ENCODE results near the gene NIT1. TPM values are rescaled to one million over a fixed set of nuclear protein-coding genes. Genes with fewer than 3 reads are reported as not detected.

Gene NIT1
- total and polyA plus RNA-seq, 12 donors: 24.1 to 41.2 (median 32.1) TPM

DNA sequence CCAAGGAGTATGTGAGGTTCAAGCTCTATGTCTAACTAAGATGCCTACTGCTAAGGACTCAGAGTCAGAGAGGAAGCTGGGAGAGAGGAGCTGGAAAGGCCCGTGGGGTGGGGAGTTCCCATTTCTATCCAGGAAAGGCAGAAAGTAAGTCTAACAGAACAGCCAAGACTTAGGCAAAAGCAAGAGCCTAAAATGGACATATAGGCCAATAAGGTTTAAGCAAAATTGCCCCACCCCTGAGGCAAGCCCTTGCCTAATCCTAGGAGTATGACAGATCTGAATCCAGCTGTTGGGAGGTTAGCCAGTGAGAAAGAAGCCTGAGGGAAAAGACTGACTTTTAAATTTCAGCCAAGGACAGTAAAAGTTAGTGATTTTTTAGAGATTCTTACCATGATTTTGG is 21.4 kb upstream of the NIT1 start:
- ATAC-seq (peak in 7 of 8 donors; percentile 23 to 62 (median 39)), DNase-seq (peak in 1 of 2 donors; percentile 43)
- no peak for TF ChIP-seq CTCF (IDR thresholded peaks at IDR 0.05)
- Histone ChIP-seq H3K4me3 (no peak overlapping the region), H3K4me1 (peaks cover 7 to 43% (median 22%) of the 10 kb centered on the region in 9 donors), H3K9me3 (no peaks in the 10 kb centered on the region), H3K27me3 (no peaks in the 10 kb centered on the region), H3K27ac (peak overlapping the region in 7 of 10 donors; percentile 28 to 65 (median 56)), H3K36me3 (peaks cover 0 to 24% (median 8%) of the 10 kb centered on the region in 9 donors)
- 29% methylated on average over 1 of the region's 1 CpG for WGBS, 2 donors
- intact Hi-C loops (cut with DNase I): loop anchor here in 8 of 10 donors (2.0 to 10.0 kb wide), 10 partner anchors 36 to 369 kb away; partner anchors contain the start of genes USF1 (in 3 of the 8) and DEDD (in 1 of the 8)

GRCh38 chr1:161098210-161099068 is 19.5 kb upstream of the NIT1 start, which contains the start of gene KLHDC9:
Gene KLHDC9 (plus strand): TSS chr1:161098361. CDS start chr1:161098536, 175 bp downstream.
- WGBS, 2 donors: 14 to 17% methylated on average over 70 to 71 of the region's 71 CpGs
- DNase-seq: peak; percentile 70 to 77

GRCh38 chr1:161099090-161099802 is 18.7 kb upstream of the NIT1 start:
- DNase-seq (no peak), ATAC-seq (peak in 1 of 8 donors; percentile 12)
- H3K27me3 ChIP-seq: no peaks in the 10 kb centered on the region
- WGBS, 2 donors: 81 to 87% methylated on average over 9 of the region's 9 CpGs
- no peaks in the 10 kb centered on the region for H3K9me3 ChIP-seq
- peak overlapping the region in 2 of 10 donors; percentile 67 to 68 for H3K27ac ChIP-seq
- peaks cover 0 to 38% (median 13%) of the 10 kb centered on the region in 9 donors for H3K36me3 ChIP-seq
- H3K4me3 ChIP-seq: peak overlapping the region in 5 of 10 donors; percentile 60 to 77 (median 66)
- no peak for TF ChIP-seq CTCF (IDR thresholded peaks at IDR 0.05)
- peaks cover 7 to 43% (median 22%) of the 10 kb centered on the region in 9 donors for H3K4me1 ChIP-seq
- intact Hi-C loops (cut with DNase I): loop anchor here in 9 of 10 donors (2.0 to 10.0 kb wide), 7 partner anchors 52 to 372 kb away; partner anchors contain the start of gene USF1 (in 2 of the 9)

More at GRCh38 chr1:161098210-161099068, 19.5 kb upstream of the NIT1 start, which contains the start of gene KLHDC9:
- peak; percentile 72 to 94 (median 84) for ATAC-seq
- Histone ChIP-seq H3K4me3 (peak within 1 kb of the TSS; percentile 15 to 77 (median 60)), H3K27me3 (no peaks in the 10 kb centered on the region), H3K27ac (peak within 1 kb of the TSS in 9 of 10 donors; percentile 39 to 74 (median 67)), H3K9me3 (no peaks in the 10 kb centered on the region), H3K4me1 (peaks cover 7 to 43% (median 22%) of the 10 kb centered on the region in 9 donors), H3K36me3 (peaks cover 0 to 33% (median 13%) of the 10 kb centered on the region in 9 donors)
- TF ChIP-seq CTCF (IDR thresholded peaks at IDR 0.05): peak in 2 of 9 donors; percentile 4 to 8
- intact Hi-C loops (cut with DNase I): loop anchor here in 9 of 10 donors (2.0 to 10.0 kb wide), 7 partner anchors 51 to 371 kb away; partner anchors contain the start of gene USF1 (in 2 of the 9)

DNA sequence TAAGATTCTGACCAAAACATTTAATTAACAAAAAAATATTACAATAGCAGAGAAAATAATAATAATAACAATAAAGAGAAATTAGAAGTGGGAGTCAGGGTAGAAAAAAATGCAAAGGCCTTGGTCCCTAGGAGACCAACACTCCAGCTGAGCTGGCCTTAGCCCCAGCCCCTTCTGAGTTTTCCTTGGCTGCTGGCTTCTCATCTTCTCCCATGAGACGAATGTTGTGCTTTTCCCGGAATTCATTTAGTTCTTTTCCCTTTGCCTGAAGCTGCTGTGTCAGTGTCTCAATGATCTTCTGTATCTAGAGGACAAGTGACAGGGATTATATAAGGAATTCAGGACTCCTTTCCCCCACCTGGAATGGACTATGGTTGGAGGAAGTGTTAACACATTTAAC is 17.3 kb upstream of the NIT1 start:
- intact Hi-C loops (cut with DNase I): no loop called here
- no peak for TF ChIP-seq CTCF (IDR thresholded peaks at IDR 0.05)
- H3K27ac ChIP-seq: peak overlapping the region in 3 of 10 donors; percentile 6 to 44 (median 26)
- ATAC-seq: no peak
- H3K27me3 ChIP-seq: no peaks in the 10 kb centered on the region
- 48 to 60% methylated on average over 2 of the region's 2 CpGs for WGBS, 2 donors
- peak in 1 of 2 donors; percentile 41 for DNase-seq
- H3K4me1 ChIP-seq: peaks cover 7 to 42% (median 22%) of the 10 kb centered on the region in 9 donors
- H3K9me3 ChIP-seq: no peaks in the 10 kb centered on the region
- H3K4me3 ChIP-seq: no peak overlapping the region
- peaks cover 0 to 38% (median 13%) of the 10 kb centered on the region in 9 donors for H3K36me3 ChIP-seq
